Measurements from ENCODE around the gene ANXA6. TPM values are rescaled to one million over a fixed set of nuclear protein-coding genes. Genes with fewer than 3 reads are reported as not detected.

The ANXA6 gene
- total RNA-seq, 1 experiment from 2014 or later, result 51.9 TPM

DNA sequence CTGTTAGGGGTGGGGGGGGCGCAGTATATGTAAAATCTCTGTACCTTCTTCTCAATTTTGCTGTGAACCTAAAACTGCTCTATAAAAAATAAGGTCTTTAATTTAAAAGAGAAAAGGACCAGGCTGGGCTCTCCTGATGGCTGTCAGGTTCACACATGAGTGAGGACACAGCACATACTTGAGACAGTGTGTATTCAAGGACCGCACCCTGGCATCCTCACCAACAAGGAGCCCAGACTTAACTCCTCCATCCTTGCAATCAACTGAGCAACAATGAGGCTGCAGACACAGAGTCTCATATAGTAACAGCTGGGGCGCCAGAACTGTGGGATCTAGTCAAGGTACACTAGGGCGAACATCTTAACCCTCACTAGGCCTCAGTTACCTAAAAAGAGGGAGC is 86.6 kb downstream of the ANXA6 start:
- no peaks in the 10 kb centered on the region for H3K9me3 ChIP-seq
- H3K27ac Mint-ChIP-seq (ENCODE audit: unreplicated experiment), result no peak overlapping the region
- BruUV-seq (replicated peaks), result no TSS peak
- peaks cover 15% of the 10 kb centered on the region for H3K4me1 Mint-ChIP-seq (ENCODE audit: low read depth, unreplicated experiment)
- CTCF ChIA-PET, result interaction anchor here (0.7 kb wide), 1 partner anchor 22 kb away, joined by 3 read pairs; no protein-coding TSS in a partner anchor
- no peaks in the 10 kb centered on the region for H3K27me3 ChIP-seq (replicated peaks; ENCODE audit: control insufficient read depth, insufficient read depth, low read length)
- H3K9me3 Mint-ChIP-seq (ENCODE audit: unreplicated experiment), result no peaks in the 10 kb centered on the region
- no peak for TF ChIP-seq CTCF (IDR thresholded peaks at IDR 0.05; ENCODE audit: insufficient read depth in 1 of 2, low read depth in 1 of 2, low read length in 1 of 2, severe bottlenecking in 1 of 2, unreplicated experiment in 1 of 2)
- H3K4me3 ChIP-seq (ENCODE audit: low read depth, low read length), result no peak overlapping the region
- POLR2A ChIA-PET, result interaction anchor here (1.0 kb wide), 1 partner anchor 11 kb away, joined by 3 read pairs; no protein-coding TSS in a partner anchor
- peaks cover 4% of the 10 kb centered on the region for H3K36me3 ChIP-seq (ENCODE audit: control insufficient read depth, insufficient read depth, low read length)
- H3K4me1 ChIP-seq, result peaks cover 16% of the 10 kb centered on the region
- DNase-seq, result no peak
- peaks cover 12% of the 10 kb centered on the region for H3K36me3 Mint-ChIP-seq (ENCODE audit: insufficient read depth, unreplicated experiment)
- no peaks in the 10 kb centered on the region for H3K27me3 Mint-ChIP-seq (ENCODE audit: insufficient read depth, unreplicated experiment)
- intact Hi-C loops (cut with micrococcal nuclease; ENCODE audit: unreplicated experiment), result no loop called here
- H3K4me3 Mint-ChIP-seq (ENCODE audit: unreplicated experiment), result no peak overlapping the region

DNA sequence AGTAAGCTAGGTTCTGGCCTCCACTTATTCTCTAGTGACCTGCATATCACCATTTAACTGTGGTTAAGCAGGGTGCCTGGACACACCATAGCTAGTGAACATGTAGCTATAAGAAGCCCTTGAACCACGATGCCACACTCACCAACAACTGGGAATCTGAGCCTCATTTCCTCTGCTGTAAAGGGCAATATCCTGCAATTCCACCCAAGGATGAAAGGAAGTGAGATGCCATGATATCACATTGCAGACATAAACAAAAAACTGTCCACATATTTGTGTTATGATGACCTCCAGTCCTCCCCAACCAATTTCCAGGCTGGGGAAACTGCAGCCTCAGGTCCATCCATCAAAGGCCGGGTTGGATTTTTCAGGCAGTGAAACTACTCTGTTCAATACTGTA is 87.1 kb downstream of the ANXA6 start:
- Mint-ChIP-seq H3K27ac (ENCODE audit: unreplicated experiment) (no peak overlapping the region), H3K4me1 (ENCODE audit: low read depth, unreplicated experiment) (peaks cover 13% of the 10 kb centered on the region), H3K27me3 (ENCODE audit: insufficient read depth, unreplicated experiment) (no peaks in the 10 kb centered on the region), H3K9me3 (ENCODE audit: unreplicated experiment) (no peaks in the 10 kb centered on the region), H3K36me3 (ENCODE audit: insufficient read depth, unreplicated experiment) (peaks cover 9% of the 10 kb centered on the region), H3K4me3 (ENCODE audit: unreplicated experiment) (no peak overlapping the region)
- ChIA-PET POLR2A (no interaction called here), CTCF (no interaction called here)
- Histone ChIP-seq H3K4me3 (ENCODE audit: low read depth, low read length) (no peak overlapping the region), H3K4me1 (peaks cover 16% of the 10 kb centered on the region), H3K9me3 (no peaks in the 10 kb centered on the region), H3K27me3 (replicated peaks; ENCODE audit: control insufficient read depth, insufficient read depth, low read length) (no peaks in the 10 kb centered on the region), H3K36me3 (ENCODE audit: control insufficient read depth, insufficient read depth, low read length) (peaks cover 4% of the 10 kb centered on the region)
- TF ChIP-seq CTCF (IDR thresholded peaks at IDR 0.05; ENCODE audit: insufficient read depth in 1 of 2, low read depth in 1 of 2, low read length in 1 of 2, severe bottlenecking in 1 of 2, unreplicated experiment in 1 of 2), result no peak
- DNase-seq, result no peak
- intact Hi-C loops (cut with micrococcal nuclease; ENCODE audit: unreplicated experiment), result no loop called here
- BruUV-seq (replicated peaks), result no TSS peak

DNA sequence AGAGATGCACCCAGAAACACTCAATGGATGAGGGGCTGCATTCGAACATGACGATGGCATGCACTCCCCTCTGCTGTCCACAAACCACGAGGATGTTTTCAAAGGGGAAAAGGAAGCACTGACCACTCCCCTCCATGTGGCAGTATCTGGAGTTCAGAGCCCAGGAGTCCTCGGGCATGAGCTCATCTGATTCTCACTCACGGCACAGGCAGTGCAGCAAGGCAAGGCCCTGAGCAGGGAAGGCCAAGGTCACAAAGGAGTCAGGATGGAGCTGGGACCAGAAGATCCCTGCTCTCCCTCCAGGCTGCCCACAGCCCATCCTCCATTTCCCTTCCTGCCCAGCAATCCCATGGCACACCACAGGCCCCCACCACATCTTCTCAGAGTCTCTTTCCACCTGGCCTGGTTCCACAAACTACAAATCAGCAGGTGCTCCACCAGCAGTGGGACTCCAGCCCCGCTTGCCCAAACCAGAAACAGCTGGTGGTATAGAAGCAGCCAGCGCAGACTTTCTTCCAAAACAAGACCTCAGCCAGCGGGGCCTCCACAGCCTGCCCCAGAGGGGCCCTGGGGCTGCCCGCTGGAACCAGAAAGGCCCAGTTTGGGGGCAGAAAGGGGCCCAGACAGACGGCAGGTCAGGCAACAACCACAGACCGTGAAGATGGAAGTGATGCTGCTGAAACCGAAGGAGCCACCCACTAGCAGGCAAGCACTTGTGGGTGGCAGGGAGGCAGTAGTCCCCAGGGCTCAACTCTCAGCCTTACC is 89.0 kb downstream of the ANXA6 start:
- H3K27me3 ChIP-seq (replicated peaks; ENCODE audit: control insufficient read depth, insufficient read depth, low read length), result no peaks in the 10 kb centered on the region
- peaks cover 16% of the 10 kb centered on the region for H3K4me1 ChIP-seq
- ChIA-PET POLR2A (no interaction called here), CTCF (no interaction called here)
- no peak overlapping the region for H3K27ac Mint-ChIP-seq (ENCODE audit: unreplicated experiment)
- peaks cover 9% of the 10 kb centered on the region for H3K36me3 Mint-ChIP-seq (ENCODE audit: insufficient read depth, unreplicated experiment)
- TF ChIP-seq CTCF (IDR thresholded peaks at IDR 0.05; ENCODE audit: insufficient read depth in 1 of 2, low read depth in 1 of 2, low read length in 1 of 2, severe bottlenecking in 1 of 2, unreplicated experiment in 1 of 2), result no peak
- H3K4me3 Mint-ChIP-seq (ENCODE audit: unreplicated experiment), result no peak overlapping the region
- peaks cover 4% of the 10 kb centered on the region for H3K36me3 ChIP-seq (ENCODE audit: control insufficient read depth, insufficient read depth, low read length)
- H3K9me3 Mint-ChIP-seq (ENCODE audit: unreplicated experiment), result no peaks in the 10 kb centered on the region
- intact Hi-C loops (cut with micrococcal nuclease; ENCODE audit: unreplicated experiment), result no loop called here
- no peak overlapping the region for H3K4me3 ChIP-seq (ENCODE audit: low read depth, low read length)
- no peaks in the 10 kb centered on the region for H3K27me3 Mint-ChIP-seq (ENCODE audit: insufficient read depth, unreplicated experiment)
- no TSS peak for BruUV-seq (replicated peaks)
- no peaks in the 10 kb centered on the region for H3K9me3 ChIP-seq
- H3K4me1 Mint-ChIP-seq (ENCODE audit: low read depth, unreplicated experiment), result peaks cover 19% of the 10 kb centered on the region
- no peak for DNase-seq
